Fibroblast of villous mesenchyme (primary cell): Measurements from ENCODE around the gene PEX6. TPM values are rescaled to one million over a fixed set of nuclear protein-coding genes. Genes with fewer than 3 reads are reported as not detected.

Experiments
- DNase-seq: peaks from one replicate; pipeline ENCODE4 v3.0.0-alpha.2; 2010; ENCODE audit warnings: low read depth
- H3K4me3 ChIP-seq: 2 replicates; pipeline ENCODE4 v1.5.1; 2011; ENCODE audit warnings: low read depth, mild to moderate bottlenecking, low read length
- CTCF ChIP-seq: IDR thresholded peaks from 2 replicates; pipeline ENCODE4 v1.5.1; 2012; ENCODE audit warnings: low read depth, mild to moderate bottlenecking, low read length; ENCODE audit not compliant: insufficient read depth
- total RNA-seq: library from RNA; depleted of rRNA; stranded (reverse); fragments of >200 nt; gene quantifications from 2 replicates; pipeline ENCODE4 v1.2.3, GENCODE V29; 2012

The PEX6 gene
- total RNA-seq = 26.4 and 41.0 TPM in 2 replicates

- peak within 1 kb of the TSS; percentile 76 for H3K4me3 ChIP-seq
- TF ChIP-seq CTCF = no peak
- peak; percentile 87 for DNase-seq
Measured at GRCh38 chr6:42978839-42979522, at the start of gene PEX6. Gene PEX6, minus strand, starts transcription at chr6:42979181. Its CDS starts 31 bp downstream, at chr6:42979150.

- H3K4me3 ChIP-seq = no peak overlapping the region
- no peak for TF ChIP-seq CTCF
- no peak for DNase-seq
Measured at GRCh38 chr6:43026365-43026764, 47.4 kb upstream of the PEX6 start.

GRCh38 chr6:43024436-43024835 lies 45.5 kb upstream of the PEX6 start:
- no peak for TF ChIP-seq CTCF
- no peak overlapping the region for H3K4me3 ChIP-seq
- DNase-seq = peak; percentile 7

- TF ChIP-seq CTCF = no peak
- peak; percentile 64 for DNase-seq
- peak within 1 kb of the TSS; percentile 100 for H3K4me3 ChIP-seq
Measured at GRCh38 chr6:43021270-43022047, 42.5 kb upstream of the PEX6 start, which contains the start of gene RRP36. Gene RRP36, plus strand, starts transcription at chr6:43021623. Its CDS starts 32 bp downstream, at chr6:43021655.

- H3K4me3 ChIP-seq = peak overlapping the region; percentile 100
- no peak for DNase-seq
- TF ChIP-seq CTCF = no peak
Measured at GRCh38 chr6:43020847-43021246, 41.9 kb upstream of the PEX6 start.

GRCh38 chr6:43020052-43020705 lies 41.2 kb upstream of the PEX6 start:
- no peak for DNase-seq
- H3K4me3 ChIP-seq = no peak overlapping the region
- TF ChIP-seq CTCF = no peak
